DOHH2 (cell line): Measurements from ENCODE around the gene CABLES1.

ENCODE experiments used
- EZH2phosphoT487 ChIP-seq: fragments of 200-600 bp; sonication (generic); IDR thresholded peaks from 2 replicates; pipeline ENCODE4 v1.6.1; 2017; ENCODE audit warnings: borderline replicate concordance, mild to moderate bottlenecking, antibody characterized with exemption, low read length, moderate library complexity, mixed read lengths
- TF ChIP-seq, protein P1 (sequence below): fragments of 200-600 bp; sonication (generic); IDR thresholded peaks from one replicate; pipeline ENCODE4 v1.5.1; 2014; ENCODE audit warnings: antibody characterized with exemption, mild to moderate bottlenecking, low read depth, low read length; ENCODE audit not compliant: poor library complexity, severe bottlenecking

- TF ChIP-seq, protein P1, sequence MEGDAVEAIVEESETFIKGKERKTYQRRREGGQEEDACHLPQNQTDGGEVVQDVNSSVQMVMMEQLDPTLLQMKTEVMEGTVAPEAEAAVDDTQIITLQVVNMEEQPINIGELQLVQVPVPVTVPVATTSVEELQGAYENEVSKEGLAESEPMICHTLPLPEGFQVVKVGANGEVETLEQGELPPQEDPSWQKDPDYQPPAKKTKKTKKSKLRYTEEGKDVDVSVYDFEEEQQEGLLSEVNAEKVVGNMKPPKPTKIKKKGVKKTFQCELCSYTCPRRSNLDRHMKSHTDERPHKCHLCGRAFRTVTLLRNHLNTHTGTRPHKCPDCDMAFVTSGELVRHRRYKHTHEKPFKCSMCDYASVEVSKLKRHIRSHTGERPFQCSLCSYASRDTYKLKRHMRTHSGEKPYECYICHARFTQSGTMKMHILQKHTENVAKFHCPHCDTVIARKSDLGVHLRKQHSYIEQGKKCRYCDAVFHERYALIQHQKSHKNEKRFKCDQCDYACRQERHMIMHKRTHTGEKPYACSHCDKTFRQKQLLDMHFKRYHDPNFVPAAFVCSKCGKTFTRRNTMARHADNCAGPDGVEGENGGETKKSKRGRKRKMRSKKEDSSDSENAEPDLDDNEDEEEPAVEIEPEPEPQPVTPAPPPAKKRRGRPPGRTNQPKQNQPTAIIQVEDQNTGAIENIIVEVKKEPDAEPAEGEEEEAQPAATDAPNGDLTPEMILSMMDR: peak; percentile 90
- no peak for TF ChIP-seq EZH2phosphoT487
These were observed 72.1 kb downstream of the CABLES1 start for GRCh38 chr18:23207191-23207955.
